ENCODE results near the gene MRPL12. TPM values are rescaled to one million over a fixed set of nuclear protein-coding genes. Genes with fewer than 3 reads are reported as not detected.

Gene MRPL12
- total and polyA plus RNA-seq, 9 of the 15 experiments (the other 6 are each of a cell fraction or from before 2014, with no cell fraction given) = 0.94 to 338 (median 100) TPM

DNA sequence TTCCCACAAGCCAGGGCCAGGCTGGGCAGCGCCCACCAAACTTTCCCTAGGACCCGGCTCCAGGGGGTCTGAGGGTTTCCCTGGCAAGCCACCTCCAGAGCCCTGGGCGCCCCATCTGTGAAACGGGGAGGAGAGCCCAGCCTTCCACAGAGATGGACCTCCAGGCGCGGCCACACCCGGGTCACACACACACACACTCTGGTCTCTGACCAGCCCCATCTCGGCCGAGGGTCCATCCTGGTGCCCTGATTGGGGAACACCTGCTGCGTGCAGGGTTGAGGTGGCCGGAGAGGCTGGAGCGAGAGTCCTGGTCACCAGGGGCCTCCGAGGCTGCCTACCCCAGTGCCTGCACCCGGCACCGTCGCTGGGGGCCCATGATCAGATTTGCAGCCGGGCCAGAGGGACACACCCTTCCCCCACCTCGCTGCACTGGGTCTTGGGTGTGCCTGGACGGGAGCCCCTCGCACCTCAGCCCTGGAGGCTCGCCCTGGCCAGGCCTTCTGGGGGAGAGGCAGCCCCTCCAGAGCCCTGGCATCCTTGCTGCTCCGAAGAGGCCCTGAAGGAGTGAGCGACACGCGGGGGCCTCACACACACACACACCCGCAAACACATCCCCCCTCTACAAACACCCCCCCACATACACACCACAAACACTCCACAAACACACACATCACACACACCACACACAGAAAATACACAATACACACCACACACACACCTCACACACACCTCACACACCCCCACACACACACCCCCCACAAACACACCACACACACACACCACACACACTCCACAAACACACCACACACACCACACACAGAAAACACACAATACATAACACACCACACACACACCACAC, 38.7 kb downstream of the MRPL12 start (continued):
- TF ChIP-seq, protein P1, sequence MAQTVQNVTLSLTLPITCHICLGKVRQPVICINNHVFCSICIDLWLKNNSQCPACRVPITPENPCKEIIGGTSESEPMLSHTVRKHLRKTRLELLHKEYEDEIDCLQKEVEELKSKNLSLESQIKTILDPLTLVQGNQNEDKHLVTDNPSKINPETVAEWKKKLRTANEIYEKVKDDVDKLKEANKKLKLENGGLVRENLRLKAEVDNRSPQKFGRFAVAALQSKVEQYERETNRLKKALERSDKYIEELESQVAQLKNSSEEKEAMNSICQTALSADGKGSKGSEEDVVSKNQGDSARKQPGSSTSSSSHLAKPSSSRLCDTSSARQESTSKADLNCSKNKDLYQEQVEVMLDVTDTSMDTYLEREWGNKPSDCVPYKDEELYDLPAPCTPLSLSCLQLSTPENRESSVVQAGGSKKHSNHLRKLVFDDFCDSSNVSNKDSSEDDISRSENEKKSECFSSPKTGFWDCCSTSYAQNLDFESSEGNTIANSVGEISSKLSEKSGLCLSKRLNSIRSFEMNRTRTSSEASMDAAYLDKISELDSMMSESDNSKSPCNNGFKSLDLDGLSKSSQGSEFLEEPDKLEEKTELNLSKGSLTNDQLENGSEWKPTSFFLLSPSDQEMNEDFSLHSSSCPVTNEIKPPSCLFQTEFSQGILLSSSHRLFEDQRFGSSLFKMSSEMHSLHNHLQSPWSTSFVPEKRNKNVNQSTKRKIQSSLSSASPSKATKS (CRISPR knock-in tag; IDR thresholded peaks at IDR 0.05) = no peak
- TF ChIP-seq ZNF561 (CRISPR knock-in tag; conservative IDR thresholded peaks at IDR 0.05) (no peak), ZNF778 (CRISPR knock-in tag; IDR thresholded peaks at IDR 0.05) (no peak), BDP1 (IDR thresholded peaks at IDR 0.05; ENCODE audit: insufficient read depth, insufficient read length) (no peak), ZNF384 (IDR thresholded peaks at IDR 0.05; ENCODE audit: low read depth, low read length) (no peak), POLR2A (conservative IDR thresholded peaks at IDR 0.05) (no peak), RFX5 (IDR thresholded peaks at IDR 0.05; ENCODE audit: low read depth, low read length) (no peak), ZNF282 (CRISPR knock-in tag; IDR thresholded peaks at IDR 0.05) (no peak), EHMT2 (IDR thresholded peaks at IDR 0.05) (0 out of 2 replicates have a peak, but pooled peaks have one; percentile 39), PTRF (tag; IDR thresholded peaks at IDR 0.05) (no peak), MIER1 (IDR thresholded peaks at IDR 0.05; ENCODE audit: low read depth) (peak; percentile 65; the same call in 1 of the 2 replicates), ZNF584 (CRISPR knock-in tag; IDR thresholded peaks at IDR 0.05; ENCODE audit: low read depth) (no peak), CC2D1A (IDR thresholded peaks at IDR 0.05) (peak; percentile 48; the same call in 1 of the 2 replicates), ZSCAN29 (IDR thresholded peaks at IDR 0.05) (no peak), NCOA2 (IDR thresholded peaks at IDR 0.05; ENCODE audit: partially characterized antibody in 2 of 2) (no peak), SIX5 (IDR thresholded peaks at IDR 0.05; ENCODE audit: borderline replicate concordance in 1 of 2, insufficient read depth in 1 of 2, low read depth in 1 of 2, low read length in 2 of 2) (no peak), JUNB (CRISPR knock-in tag; conservative IDR thresholded peaks at IDR 0.05) (no peak), ILF3 (IDR thresholded peaks at IDR 0.05; ENCODE audit: borderline replicate concordance) (no peak), NFIX (CRISPR knock-in tag; IDR thresholded peaks at IDR 0.05; ENCODE audit: low read depth) (no peak)
- TF ChIP-seq, protein P2, sequence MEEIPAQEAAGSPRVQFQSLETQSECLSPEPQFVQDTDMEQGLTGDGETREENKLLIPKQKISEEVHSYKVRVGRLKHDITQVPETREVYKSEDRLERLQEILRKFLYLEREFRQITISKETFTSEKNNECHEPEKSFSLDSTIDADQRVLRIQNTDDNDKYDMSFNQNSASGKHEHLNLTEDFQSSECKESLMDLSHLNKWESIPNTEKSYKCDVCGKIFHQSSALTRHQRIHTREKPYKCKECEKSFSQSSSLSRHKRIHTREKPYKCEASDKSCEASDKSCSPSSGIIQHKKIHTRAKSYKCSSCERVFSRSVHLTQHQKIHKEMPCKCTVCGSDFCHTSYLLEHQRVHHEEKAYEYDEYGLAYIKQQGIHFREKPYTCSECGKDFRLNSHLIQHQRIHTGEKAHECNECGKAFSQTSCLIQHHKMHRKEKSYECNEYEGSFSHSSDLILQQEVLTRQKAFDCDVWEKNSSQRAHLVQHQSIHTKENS (CRISPR knock-in tag; IDR thresholded peaks at IDR 0.05) = no peak
- TF ChIP-seq, protein P3, sequence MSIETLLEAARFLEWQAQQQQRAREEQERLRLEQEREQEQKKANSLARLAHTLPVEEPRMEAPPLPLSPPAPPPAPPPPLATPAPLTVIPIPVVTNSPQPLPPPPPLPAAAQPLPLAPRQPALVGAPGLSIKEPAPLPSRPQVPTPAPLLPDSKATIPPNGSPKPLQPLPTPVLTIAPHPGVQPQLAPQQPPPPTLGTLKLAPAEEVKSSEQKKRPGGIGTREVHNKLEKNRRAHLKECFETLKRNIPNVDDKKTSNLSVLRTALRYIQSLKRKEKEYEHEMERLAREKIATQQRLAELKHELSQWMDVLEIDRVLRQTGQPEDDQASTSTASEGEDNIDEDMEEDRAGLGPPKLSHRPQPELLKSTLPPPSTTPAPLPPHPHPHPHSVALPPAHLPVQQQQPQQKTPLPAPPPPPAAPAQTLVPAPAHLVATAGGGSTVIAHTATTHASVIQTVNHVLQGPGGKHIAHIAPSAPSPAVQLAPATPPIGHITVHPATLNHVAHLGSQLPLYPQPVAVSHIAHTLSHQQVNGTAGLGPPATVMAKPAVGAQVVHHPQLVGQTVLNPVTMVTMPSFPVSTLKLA (conservative IDR thresholded peaks at IDR 0.05) = no peak
- TF ChIP-seq, protein P4, sequence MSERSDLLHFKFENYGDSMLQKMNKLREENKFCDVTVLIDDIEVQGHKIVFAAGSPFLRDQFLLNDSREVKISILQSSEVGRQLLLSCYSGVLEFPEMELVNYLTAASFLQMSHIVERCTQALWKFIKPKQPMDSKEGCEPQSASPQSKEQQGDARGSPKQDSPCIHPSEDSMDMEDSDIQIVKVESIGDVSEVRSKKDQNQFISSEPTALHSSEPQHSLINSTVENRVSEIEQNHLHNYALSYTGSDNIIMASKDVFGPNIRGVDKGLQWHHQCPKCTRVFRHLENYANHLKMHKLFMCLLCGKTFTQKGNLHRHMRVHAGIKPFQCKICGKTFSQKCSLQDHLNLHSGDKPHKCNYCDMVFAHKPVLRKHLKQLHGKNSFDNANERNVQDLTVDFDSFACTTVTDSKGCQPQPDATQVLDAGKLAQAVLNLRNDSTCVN (CRISPR knock-in tag; IDR thresholded peaks at IDR 0.05) = 0 out of 2 replicates have a peak, but pooled peaks have one; percentile 39
